Panc1 (cell line): ENCODE measurements around the gene ATXN8OS. TPM values are rescaled to one million over a fixed set of nuclear protein-coding genes. Genes with fewer than 3 reads are reported as not detected.

Experiments used
- ATAC-seq: fragments of 200-7000 bp; cut with Tn5 transposase; 2 replicates; pipeline ENCODE4 v1.9.1; 2020; ENCODE audit warnings: mild to moderate bottlenecking, moderate library complexity
- BruUV-seq: library from RNA; stranded (reverse); fragments of 400-500 nt; replicated peaks from 2 replicates; lab custom pipeline; 2021; lab: Mats Ljungman, UMichigan
- CTCF ChIA-PET: fragments of 300-600 bp; sonication (Branson Sonifier 250); formaldehyde crosslinking; loops from one replicate; lab custom pipeline; 2022; ENCODE audit warnings: antibody characterized with exemption; lab: Charles Lee
- POLR2A ChIA-PET: fragments of 300-600 bp; sonication (Branson Sonifier 250); formaldehyde crosslinking; loops from one replicate; lab custom pipeline; 2022; ENCODE audit warnings: antibody characterized with exemption; lab: Charles Lee
- DNase-seq: peaks from one replicate; pipeline ENCODE4 v3.0.0-alpha.2; 2010; ENCODE audit warnings: low read depth, low spot score
- H3K27ac ChIP-seq: 2 replicates; pipeline ENCODE4 v1.5.1; 2011; ENCODE audit warnings: mild to moderate bottlenecking, low read length, inconsistent platforms
- H3K27me3 ChIP-seq: fragments of 200-500 bp; sonication (Bioruptor generic); 2 replicates; pipeline ENCODE4 v1.6.0; 2014; ENCODE audit warnings: low read length, inconsistent platforms; ENCODE audit not compliant: control insufficient read depth, insufficient read depth
- H3K36me3 ChIP-seq: fragments of 200-500 bp; sonication (Bioruptor generic); 2 replicates; pipeline ENCODE4 v1.5.1; 2014; ENCODE audit warnings: inconsistent platforms, mild to moderate bottlenecking, low read length, moderate library complexity; ENCODE audit not compliant: control insufficient read depth, insufficient read depth
- H3K4me1 ChIP-seq: 2 replicates; pipeline ENCODE4 v1.5.1; 2011; ENCODE audit warnings: inconsistent platforms, mild to moderate bottlenecking, low read length, moderate library complexity; ENCODE audit not compliant: control insufficient read depth, insufficient read depth
- H3K4me3 ChIP-seq, 2 experiments: 2 replicates each; pipeline ENCODE4 v1.5.1; 2011 to 2012; ENCODE audit warnings: low read depth in 2 of 2, low read length in 2 of 2, mild to moderate bottlenecking in 2 of 2, inconsistent platforms in 1 of 2, moderate library complexity in 1 of 2
- H3K9me3 ChIP-seq: fragments of 200-500 bp; sonication (Bioruptor generic); 2 replicates; pipeline ENCODE4 v1.5.1; 2014; ENCODE audit warnings: low read depth, mild to moderate bottlenecking, inconsistent platforms, low read length, moderate library complexity; ENCODE audit not compliant: control insufficient read depth, insufficient read depth
- POLR2AphosphoS5 ChIP-seq: IDR thresholded peaks from 2 replicates; pipeline ENCODE4 v1.6.1; 2012; ENCODE audit warnings: mild to moderate bottlenecking, low read depth, low read length, moderate library complexity
- SIN3A ChIP-seq: IDR thresholded peaks from 2 replicates; pipeline ENCODE4 v1.6.1; 2012; ENCODE audit warnings: low read depth, mild to moderate bottlenecking, low read length, moderate library complexity, borderline replicate concordance; ENCODE audit not compliant: insufficient read depth
- TCF7L2 ChIP-seq: IDR thresholded peaks from 2 replicates; pipeline ENCODE4 v1.6.1; 2011; ENCODE audit warnings: mild to moderate bottlenecking, low read depth, low read length, inconsistent platforms
- in situ Hi-C: cut with HindIII; loops from 2 replicates; pipeline ENCODE4 v1.10.0; 2016; ENCODE audit warnings: low sequenced_read_pairs, low pct_unique_long_range_greater_than_20kb
- intact Hi-C: fragments of 100-400 bp; cut with micrococcal nuclease; formaldehyde crosslinking; loops from one replicate; pipeline ENCODE4 v1.10.0; 2022; ENCODE audit not compliant: unreplicated experiment
- total RNA-seq: library from RNA; stranded (reverse); gene quantifications from one replicate; pipeline ENCODE4 v1.2.1, GENCODE V29; 2021; ENCODE audit not compliant: unreplicated experiment
- TF ChIP-seq, protein P1 (sequence below): fragments of 450-650 bp; IDR thresholded peaks from 2 replicates; pipeline ENCODE4 v1.5.1; 2017; ENCODE audit warnings: mild to moderate bottlenecking
- TF ChIP-seq, protein P2 (sequence below), 2 experiments: IDR thresholded peaks; 2 replicates each; pipeline ENCODE4 v1.6.1; 2011 to 2012; ENCODE audit warnings: low read depth in 2 of 2, control low read depth in 1 of 2, low read length in 1 of 2, mild to moderate bottlenecking in 1 of 2, moderate library complexity in 1 of 2; ENCODE audit not compliant: insufficient read depth in 1 of 2

The ATXN8OS gene
- total RNA-seq, 1 experiment from 2014 or later, result not detected

DNA sequence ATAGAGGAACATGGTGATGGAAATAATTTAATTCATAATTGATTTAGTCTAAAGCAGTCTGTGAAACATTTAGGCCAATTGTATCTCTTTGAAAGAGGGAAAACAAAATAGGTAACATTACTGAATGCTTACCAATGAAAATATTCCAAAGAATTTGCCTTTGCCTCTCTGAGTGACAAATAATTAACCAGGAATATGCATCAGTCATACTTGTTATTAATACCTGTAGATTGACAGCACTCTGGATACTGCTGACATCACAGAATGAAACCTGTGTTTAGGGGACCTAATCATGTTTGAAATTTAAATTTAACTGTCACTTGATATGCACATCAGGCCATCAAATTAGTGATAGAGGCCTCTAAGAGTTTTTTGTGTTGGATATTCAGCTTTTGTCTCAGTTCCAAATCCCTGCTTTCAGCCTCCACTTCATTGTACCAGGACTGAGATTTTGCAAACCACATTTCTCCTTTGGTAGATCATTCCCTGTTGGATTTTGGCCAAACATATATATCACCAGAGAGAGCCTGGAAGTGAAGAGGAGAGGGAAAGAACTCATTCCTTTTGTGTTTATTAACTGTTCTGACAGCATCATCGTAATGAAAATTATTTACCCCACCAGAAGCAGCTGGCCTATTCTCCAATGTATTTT, 65.4 kb downstream of the ATXN8OS start:
- Histone ChIP-seq H3K36me3 (no peaks in the 10 kb centered on the region), H3K4me1 (no peaks in the 10 kb centered on the region), H3K27me3 (no peaks in the 10 kb centered on the region), H3K4me3 (no peak overlapping the region), H3K27ac (no peak overlapping the region), H3K9me3 (no peaks in the 10 kb centered on the region)
- no peak for DNase-seq
- intact Hi-C loops, result no loop called here
- ATAC-seq, result no peak
- BruUV-seq, result no TSS peak
- ChIA-PET CTCF (no interaction called here), POLR2A (no interaction called here)
- in situ Hi-C loops, result no loop called here
- no peak for TF ChIP-seq SIN3A
- no peak for TF ChIP-seq POLR2AphosphoS5
- TF ChIP-seq TCF7L2, result no peak
- TF ChIP-seq, protein P1, sequence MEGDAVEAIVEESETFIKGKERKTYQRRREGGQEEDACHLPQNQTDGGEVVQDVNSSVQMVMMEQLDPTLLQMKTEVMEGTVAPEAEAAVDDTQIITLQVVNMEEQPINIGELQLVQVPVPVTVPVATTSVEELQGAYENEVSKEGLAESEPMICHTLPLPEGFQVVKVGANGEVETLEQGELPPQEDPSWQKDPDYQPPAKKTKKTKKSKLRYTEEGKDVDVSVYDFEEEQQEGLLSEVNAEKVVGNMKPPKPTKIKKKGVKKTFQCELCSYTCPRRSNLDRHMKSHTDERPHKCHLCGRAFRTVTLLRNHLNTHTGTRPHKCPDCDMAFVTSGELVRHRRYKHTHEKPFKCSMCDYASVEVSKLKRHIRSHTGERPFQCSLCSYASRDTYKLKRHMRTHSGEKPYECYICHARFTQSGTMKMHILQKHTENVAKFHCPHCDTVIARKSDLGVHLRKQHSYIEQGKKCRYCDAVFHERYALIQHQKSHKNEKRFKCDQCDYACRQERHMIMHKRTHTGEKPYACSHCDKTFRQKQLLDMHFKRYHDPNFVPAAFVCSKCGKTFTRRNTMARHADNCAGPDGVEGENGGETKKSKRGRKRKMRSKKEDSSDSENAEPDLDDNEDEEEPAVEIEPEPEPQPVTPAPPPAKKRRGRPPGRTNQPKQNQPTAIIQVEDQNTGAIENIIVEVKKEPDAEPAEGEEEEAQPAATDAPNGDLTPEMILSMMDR, result no peak

DNA sequence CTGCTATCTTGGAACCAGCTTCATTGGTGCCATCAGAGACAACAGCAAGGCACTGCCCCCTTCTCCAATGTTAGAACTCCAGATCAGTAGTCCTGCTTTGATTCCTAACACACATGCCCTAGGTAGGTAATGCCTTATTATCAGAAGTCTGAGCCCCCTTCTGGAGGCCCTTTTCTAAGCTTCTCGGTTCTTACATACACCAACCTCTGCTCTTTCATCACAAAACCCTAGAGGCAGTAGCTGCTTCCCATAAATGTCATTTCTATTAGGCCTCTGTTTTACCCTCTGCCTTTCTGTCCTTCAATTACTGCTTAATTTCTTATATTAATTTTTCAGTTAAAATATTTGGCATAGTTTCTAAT, 66.0 kb downstream of the ATXN8OS start:
- Histone ChIP-seq H3K36me3 (no peaks in the 10 kb centered on the region), H3K4me1 (no peaks in the 10 kb centered on the region), H3K27me3 (no peaks in the 10 kb centered on the region), H3K4me3 (no peak overlapping the region), H3K27ac (no peak overlapping the region), H3K9me3 (no peaks in the 10 kb centered on the region)
- intact Hi-C loops (no loop called here), in situ Hi-C loops (no loop called here)
- ChIA-PET POLR2A (no interaction called here), CTCF (no interaction called here)
- BruUV-seq, result no TSS peak
- TF ChIP-seq, protein P1, result no peak
- TF ChIP-seq, protein P2, sequence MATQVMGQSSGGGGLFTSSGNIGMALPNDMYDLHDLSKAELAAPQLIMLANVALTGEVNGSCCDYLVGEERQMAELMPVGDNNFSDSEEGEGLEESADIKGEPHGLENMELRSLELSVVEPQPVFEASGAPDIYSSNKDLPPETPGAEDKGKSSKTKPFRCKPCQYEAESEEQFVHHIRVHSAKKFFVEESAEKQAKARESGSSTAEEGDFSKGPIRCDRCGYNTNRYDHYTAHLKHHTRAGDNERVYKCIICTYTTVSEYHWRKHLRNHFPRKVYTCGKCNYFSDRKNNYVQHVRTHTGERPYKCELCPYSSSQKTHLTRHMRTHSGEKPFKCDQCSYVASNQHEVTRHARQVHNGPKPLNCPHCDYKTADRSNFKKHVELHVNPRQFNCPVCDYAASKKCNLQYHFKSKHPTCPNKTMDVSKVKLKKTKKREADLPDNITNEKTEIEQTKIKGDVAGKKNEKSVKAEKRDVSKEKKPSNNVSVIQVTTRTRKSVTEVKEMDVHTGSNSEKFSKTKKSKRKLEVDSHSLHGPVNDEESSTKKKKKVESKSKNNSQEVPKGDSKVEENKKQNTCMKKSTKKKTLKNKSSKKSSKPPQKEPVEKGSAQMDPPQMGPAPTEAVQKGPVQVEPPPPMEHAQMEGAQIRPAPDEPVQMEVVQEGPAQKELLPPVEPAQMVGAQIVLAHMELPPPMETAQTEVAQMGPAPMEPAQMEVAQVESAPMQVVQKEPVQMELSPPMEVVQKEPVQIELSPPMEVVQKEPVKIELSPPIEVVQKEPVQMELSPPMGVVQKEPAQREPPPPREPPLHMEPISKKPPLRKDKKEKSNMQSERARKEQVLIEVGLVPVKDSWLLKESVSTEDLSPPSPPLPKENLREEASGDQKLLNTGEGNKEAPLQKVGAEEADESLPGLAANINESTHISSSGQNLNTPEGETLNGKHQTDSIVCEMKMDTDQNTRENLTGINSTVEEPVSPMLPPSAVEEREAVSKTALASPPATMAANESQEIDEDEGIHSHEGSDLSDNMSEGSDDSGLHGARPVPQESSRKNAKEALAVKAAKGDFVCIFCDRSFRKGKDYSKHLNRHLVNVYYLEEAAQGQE (IDR thresholded peaks at IDR 0.05; ENCODE audit: insufficient read depth in 1 of 2, low read depth in 2 of 2, low read length in 1 of 2), result no peak
- no peak for TF ChIP-seq POLR2AphosphoS5
- TF ChIP-seq TCF7L2, result no peak
- no peak for TF ChIP-seq SIN3A
- DNase-seq (no peak), ATAC-seq (no peak)
